ENCODE results near the gene PARG. TPM values are rescaled to one million over a fixed set of nuclear protein-coding genes. Genes with fewer than 3 reads are reported as not detected.

Gene PARG
- total RNA-seq, 1 donor from 2014 or later, result 23.6 TPM

DNA sequence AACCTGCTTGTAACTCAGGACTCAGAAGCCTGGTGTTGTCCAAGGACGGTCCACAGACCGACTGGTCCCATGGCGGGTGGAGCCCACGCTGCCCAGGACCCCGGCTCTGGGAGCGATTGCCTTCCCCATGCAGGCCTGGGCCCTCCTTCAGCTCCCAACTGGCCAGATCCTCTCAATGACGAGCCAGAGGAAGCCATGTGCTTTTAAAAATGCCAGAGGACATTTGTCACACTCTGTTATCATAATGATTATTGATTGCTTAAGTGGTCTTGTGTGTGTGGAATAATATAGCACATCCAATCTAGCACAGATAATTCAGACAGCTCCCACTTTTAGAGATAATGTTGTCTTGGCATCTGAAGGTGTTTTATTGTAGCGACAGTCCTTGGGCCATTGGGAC is 157.1 kb downstream of the PARG start:
- no peaks in the 10 kb centered on the region for H3K27me3 ChIP-seq
- no peak for DNase-seq (ENCODE audit: extremely low spot score in 2 of 2)
- no peaks in the 10 kb centered on the region for H3K9me3 ChIP-seq
- H3K27ac ChIP-seq, result no peak overlapping the region
- H3K36me3 ChIP-seq, result no peaks in the 10 kb centered on the region
- intact Hi-C loops (cut with DNase I), result no loop called here
- TF ChIP-seq, protein P1, sequence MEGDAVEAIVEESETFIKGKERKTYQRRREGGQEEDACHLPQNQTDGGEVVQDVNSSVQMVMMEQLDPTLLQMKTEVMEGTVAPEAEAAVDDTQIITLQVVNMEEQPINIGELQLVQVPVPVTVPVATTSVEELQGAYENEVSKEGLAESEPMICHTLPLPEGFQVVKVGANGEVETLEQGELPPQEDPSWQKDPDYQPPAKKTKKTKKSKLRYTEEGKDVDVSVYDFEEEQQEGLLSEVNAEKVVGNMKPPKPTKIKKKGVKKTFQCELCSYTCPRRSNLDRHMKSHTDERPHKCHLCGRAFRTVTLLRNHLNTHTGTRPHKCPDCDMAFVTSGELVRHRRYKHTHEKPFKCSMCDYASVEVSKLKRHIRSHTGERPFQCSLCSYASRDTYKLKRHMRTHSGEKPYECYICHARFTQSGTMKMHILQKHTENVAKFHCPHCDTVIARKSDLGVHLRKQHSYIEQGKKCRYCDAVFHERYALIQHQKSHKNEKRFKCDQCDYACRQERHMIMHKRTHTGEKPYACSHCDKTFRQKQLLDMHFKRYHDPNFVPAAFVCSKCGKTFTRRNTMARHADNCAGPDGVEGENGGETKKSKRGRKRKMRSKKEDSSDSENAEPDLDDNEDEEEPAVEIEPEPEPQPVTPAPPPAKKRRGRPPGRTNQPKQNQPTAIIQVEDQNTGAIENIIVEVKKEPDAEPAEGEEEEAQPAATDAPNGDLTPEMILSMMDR (IDR thresholded peaks at IDR 0.05), result no peak
- TF ChIP-seq POLR2AphosphoS5 (IDR thresholded peaks at IDR 0.05; ENCODE audit: insufficient read depth in 1 of 2, low read depth in 1 of 2) (no peak), POLR2A (IDR thresholded peaks at IDR 0.05) (no peak)
- H3K4me1 ChIP-seq, result no peaks in the 10 kb centered on the region
- no peak overlapping the region for H3K4me3 ChIP-seq

DNA sequence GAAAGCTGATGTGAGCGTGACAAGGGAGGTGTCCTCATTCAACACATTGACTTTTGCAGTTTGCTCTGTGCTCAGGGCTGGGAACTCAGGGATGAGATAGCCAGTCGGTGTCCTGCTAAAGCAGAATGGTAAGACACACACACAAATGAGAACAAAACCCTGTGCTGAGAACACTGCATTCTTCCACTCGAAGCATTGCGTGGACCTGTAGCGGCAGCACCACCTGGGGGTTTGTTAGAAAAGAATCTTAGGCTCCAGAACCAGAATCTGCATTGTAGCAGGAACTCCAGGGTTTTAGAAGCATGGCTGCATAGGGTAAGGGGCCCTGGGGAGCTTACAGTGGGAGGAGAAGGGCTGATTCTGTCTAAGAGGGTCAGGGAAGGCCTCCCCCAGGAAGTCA is 158.2 kb downstream of the PARG start:
- intact Hi-C loops (cut with DNase I), result no loop called here
- H3K9me3 ChIP-seq, result no peaks in the 10 kb centered on the region
- H3K36me3 ChIP-seq, result no peaks in the 10 kb centered on the region
- no peak overlapping the region for H3K4me3 ChIP-seq
- H3K4me1 ChIP-seq, result no peaks in the 10 kb centered on the region
- DNase-seq (ENCODE audit: extremely low spot score in 2 of 2), result no peak
- TF ChIP-seq POLR2A (IDR thresholded peaks at IDR 0.05) (no peak), POLR2AphosphoS5 (IDR thresholded peaks at IDR 0.05; ENCODE audit: insufficient read depth in 1 of 2, low read depth in 1 of 2) (no peak)
- TF ChIP-seq, protein P1 (IDR thresholded peaks at IDR 0.05), result no peak
- H3K27me3 ChIP-seq, result no peaks in the 10 kb centered on the region
- H3K27ac ChIP-seq, result no peak overlapping the region

DNA sequence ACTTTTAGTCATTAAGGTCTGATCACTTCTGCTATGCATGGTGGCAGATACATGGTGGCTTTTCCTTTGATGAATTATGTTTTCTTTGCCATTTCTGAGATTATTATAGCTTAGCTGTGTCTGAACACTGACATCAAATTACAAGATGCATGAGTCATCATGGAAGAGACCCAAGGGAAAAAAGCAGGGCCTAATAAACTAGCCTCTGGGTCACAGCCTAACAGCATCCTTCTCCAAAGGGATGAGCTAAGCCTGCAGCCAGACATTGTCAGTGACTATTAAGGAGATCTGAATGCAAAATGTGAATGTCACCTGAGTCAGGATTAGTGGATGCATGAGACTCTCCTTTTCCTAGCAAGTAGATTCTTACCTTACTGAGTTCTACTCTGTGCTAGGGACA is 160.6 kb downstream of the PARG start:
- no peak overlapping the region for H3K27ac ChIP-seq
- intact Hi-C loops (cut with DNase I), result no loop called here
- DNase-seq (ENCODE audit: extremely low spot score in 2 of 2), result no peak
- no peaks in the 10 kb centered on the region for H3K4me1 ChIP-seq
- TF ChIP-seq POLR2AphosphoS5 (IDR thresholded peaks at IDR 0.05; ENCODE audit: insufficient read depth in 1 of 2, low read depth in 1 of 2), result no peak
- TF ChIP-seq, protein P1 (IDR thresholded peaks at IDR 0.05), result no peak
- no peak for TF ChIP-seq POLR2A (IDR thresholded peaks at IDR 0.05)
- no peaks in the 10 kb centered on the region for H3K9me3 ChIP-seq
- H3K36me3 ChIP-seq, result no peaks in the 10 kb centered on the region
- no peak overlapping the region for H3K4me3 ChIP-seq
- no peaks in the 10 kb centered on the region for H3K27me3 ChIP-seq

DNA sequence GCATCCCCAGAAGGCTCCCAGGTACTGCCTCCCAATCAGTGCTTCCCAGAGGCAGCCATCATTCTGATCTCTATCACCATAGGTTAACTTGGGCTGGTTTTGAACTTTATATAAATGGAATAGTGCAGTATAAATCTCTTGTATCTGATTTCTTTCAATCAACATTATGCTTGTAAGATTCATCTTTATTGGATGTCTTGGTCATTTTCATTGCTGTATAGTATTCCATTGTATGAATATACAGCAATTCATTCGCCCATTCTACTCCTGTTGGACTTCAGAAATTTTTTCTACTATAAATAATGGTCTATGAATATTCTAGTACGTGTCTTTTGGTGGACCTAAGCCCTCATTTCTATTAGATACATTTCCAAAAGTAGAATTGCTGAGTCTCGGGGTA is 163.6 kb downstream of the PARG start:
- Histone ChIP-seq H3K4me3 (no peak overlapping the region), H3K27me3 (no peaks in the 10 kb centered on the region), H3K4me1 (no peaks in the 10 kb centered on the region), H3K36me3 (no peaks in the 10 kb centered on the region), H3K27ac (no peak overlapping the region), H3K9me3 (no peaks in the 10 kb centered on the region)
- DNase-seq (ENCODE audit: extremely low spot score in 2 of 2), result no peak
- TF ChIP-seq POLR2A (IDR thresholded peaks at IDR 0.05) (no peak), POLR2AphosphoS5 (IDR thresholded peaks at IDR 0.05; ENCODE audit: insufficient read depth in 1 of 2, low read depth in 1 of 2) (no peak)
- TF ChIP-seq, protein P1 (IDR thresholded peaks at IDR 0.05), result no peak
- intact Hi-C loops (cut with DNase I), result no loop called here

DNA sequence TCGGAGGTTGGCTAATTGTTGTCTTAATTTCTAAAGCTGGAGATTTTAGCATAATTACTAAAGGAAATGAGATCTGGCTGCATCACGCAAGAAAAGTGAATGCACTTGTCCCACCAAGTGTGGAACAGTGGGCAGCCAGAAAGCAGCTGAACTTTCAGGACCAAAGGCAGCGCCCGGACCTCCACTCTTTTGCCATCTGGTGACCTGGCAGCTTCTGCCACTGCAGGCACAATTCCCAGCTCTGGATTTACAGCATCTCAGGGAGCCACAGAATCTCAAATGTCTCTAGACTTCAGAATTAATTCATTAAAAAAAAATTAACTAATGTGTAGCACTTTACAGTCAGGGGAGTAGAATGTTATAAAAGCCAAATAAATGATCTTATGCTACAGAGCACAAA is 165.0 kb downstream of the PARG start:
- Histone ChIP-seq H3K4me1 (no peaks in the 10 kb centered on the region), H3K9me3 (no peaks in the 10 kb centered on the region), H3K27ac (no peak overlapping the region), H3K36me3 (no peaks in the 10 kb centered on the region), H3K4me3 (no peak overlapping the region), H3K27me3 (no peaks in the 10 kb centered on the region)
- TF ChIP-seq POLR2A (IDR thresholded peaks at IDR 0.05) (no peak), POLR2AphosphoS5 (IDR thresholded peaks at IDR 0.05; ENCODE audit: insufficient read depth in 1 of 2, low read depth in 1 of 2) (no peak)
- TF ChIP-seq, protein P1 (IDR thresholded peaks at IDR 0.05), result no peak
- intact Hi-C loops (cut with DNase I), result no loop called here
- DNase-seq (ENCODE audit: extremely low spot score in 2 of 2), result no peak
